Measurements from ENCODE around the gene TFPT. TPM values are rescaled to one million over a fixed set of nuclear protein-coding genes. Genes with fewer than 3 reads are reported as not detected.

The TFPT gene
- total RNA-seq, 1 donor from 2014 or later: 39.6 TPM

DNA sequence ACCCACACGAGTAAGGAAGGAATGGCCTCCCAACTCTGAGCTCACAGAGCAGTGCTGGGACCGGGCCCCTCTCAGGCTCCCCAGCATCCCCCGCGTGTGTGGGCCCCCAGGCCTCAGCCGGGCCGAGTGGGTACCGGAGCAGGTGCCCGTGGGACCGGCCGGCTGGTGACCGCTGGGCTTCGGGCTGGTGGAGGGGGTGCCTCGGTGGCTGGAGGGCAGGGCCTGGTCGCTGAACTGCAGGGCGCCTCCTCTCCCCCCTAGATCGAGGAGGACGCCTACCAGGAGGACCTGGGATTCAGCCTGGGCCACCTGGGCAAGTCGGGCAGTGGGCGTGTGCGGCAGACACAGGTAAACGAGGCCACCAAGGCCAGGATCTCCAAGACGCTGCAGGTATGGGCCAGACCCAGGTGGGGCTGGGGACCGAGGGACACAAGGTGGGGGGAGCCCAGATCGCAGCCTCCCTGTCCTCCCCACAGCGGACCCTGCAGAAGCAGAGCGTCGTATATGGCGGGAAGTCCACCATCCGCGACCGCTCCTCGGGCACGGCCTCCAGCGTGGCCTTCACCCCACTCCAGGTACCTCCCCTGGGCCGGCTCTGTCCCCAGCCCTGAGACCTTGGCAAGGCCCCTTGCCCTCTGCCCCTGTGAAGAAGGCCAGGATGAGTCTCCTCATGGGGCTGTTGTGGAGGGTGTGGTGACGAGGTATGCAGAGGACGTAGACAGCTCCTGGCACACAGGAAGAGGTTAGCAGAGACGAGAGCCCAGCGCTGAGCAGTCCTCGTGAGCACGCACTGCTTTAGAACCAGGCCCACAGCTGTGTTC, 13.5 kb upstream of the TFPT start:
- no peak overlapping the region for H3K4me3 ChIP-seq (ENCODE audit: low read depth, low read length)
- DNase-seq (ENCODE audit: low read depth): no peak
- TF ChIP-seq, protein P1, sequence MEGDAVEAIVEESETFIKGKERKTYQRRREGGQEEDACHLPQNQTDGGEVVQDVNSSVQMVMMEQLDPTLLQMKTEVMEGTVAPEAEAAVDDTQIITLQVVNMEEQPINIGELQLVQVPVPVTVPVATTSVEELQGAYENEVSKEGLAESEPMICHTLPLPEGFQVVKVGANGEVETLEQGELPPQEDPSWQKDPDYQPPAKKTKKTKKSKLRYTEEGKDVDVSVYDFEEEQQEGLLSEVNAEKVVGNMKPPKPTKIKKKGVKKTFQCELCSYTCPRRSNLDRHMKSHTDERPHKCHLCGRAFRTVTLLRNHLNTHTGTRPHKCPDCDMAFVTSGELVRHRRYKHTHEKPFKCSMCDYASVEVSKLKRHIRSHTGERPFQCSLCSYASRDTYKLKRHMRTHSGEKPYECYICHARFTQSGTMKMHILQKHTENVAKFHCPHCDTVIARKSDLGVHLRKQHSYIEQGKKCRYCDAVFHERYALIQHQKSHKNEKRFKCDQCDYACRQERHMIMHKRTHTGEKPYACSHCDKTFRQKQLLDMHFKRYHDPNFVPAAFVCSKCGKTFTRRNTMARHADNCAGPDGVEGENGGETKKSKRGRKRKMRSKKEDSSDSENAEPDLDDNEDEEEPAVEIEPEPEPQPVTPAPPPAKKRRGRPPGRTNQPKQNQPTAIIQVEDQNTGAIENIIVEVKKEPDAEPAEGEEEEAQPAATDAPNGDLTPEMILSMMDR (conservative IDR thresholded peaks at IDR 0.05; ENCODE audit: low read depth, low read length): no peak

DNA sequence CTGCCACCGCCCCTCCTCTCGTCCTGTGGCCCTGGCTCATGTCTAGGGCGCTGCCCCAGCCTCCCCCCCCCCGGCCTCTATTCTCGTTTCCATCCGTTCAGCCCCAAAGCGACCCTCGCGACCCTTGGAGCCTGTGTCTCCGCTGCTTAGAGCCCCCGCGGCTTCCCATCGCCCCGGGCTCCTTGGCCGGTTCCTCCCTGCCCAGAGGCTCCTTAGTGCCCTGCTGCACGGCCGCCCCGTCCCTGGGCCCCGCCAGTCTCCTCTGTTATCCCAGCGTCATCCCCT, 12.9 kb upstream of the TFPT start:
- no peak overlapping the region for H3K4me3 ChIP-seq (ENCODE audit: low read depth, low read length)
- no peak for DNase-seq (ENCODE audit: low read depth)
- TF ChIP-seq, protein P1 (conservative IDR thresholded peaks at IDR 0.05; ENCODE audit: low read depth, low read length): no peak

DNA sequence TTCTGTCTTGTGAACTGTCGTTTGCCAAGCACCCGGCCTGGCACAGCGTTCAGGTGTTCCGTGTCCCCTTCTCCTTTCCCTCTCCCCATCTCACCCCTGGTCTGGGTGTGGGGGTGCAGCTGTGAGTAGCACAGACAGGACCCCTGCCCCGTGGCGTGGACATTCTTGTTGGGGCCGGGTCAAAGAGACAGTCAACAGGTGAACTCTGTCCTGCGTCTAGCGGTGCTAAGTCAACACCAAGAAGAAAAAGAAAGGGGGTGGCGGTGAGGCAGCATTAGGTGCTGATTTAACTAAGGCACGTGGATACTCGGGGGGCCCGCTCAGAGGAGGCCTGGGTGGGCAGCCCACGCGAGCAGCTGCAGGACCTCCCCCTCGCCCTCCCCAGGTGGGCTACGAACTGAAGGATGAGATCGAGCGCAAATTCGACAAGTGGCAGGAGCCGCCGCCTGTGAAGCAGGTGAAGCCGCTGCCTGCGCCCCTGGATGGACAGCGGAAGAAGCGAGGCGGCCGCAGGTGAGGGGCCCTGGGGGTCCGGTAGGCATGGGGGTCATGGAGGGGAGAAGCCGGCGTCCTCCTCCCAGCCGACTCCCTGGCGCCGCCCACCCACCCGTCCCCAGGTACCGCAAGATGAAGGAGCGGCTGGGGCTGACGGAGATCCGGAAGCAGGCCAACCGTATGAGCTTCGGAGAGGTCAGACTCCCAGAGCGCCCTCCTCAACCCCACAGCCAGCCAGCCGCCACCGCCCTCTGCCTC, 12.4 kb upstream of the TFPT start:
- TF ChIP-seq, protein P1 (conservative IDR thresholded peaks at IDR 0.05; ENCODE audit: low read depth, low read length): no peak
- no peak for DNase-seq (ENCODE audit: low read depth)
- no peak overlapping the region for H3K4me3 ChIP-seq (ENCODE audit: low read depth, low read length)

DNA sequence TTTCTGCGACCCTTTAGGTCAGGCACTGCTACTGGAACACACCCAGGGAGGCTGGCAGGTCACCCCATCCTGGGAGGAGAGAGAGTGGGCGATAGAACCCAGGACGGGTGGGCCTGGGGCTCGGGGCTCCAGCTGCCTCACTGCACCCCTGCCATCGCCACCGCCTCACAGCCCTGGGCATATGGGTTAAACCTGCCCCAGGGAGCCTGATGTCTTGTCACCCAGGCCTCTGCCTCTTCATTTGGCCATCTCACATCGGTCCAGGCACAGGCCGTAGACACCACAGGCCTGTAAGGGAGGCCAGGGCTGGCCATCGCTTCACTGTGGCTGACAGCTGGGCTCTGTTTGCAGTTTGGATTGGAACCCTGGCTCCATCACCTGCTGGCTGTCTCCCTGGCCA, 10.3 kb upstream of the TFPT start:
- no peak for DNase-seq (ENCODE audit: low read depth)
- TF ChIP-seq, protein P1 (conservative IDR thresholded peaks at IDR 0.05; ENCODE audit: low read depth, low read length): no peak
- no peak overlapping the region for H3K4me3 ChIP-seq (ENCODE audit: low read depth, low read length)

- DNase-seq (ENCODE audit: low read depth): no peak
- TF ChIP-seq, protein P1 (conservative IDR thresholded peaks at IDR 0.05; ENCODE audit: low read depth, low read length): no peak
- no peak overlapping the region for H3K4me3 ChIP-seq (ENCODE audit: low read depth, low read length)
Observed at GRCh38 chr19:54124393-54124792, 8.9 kb upstream of the TFPT start.

- DNase-seq (ENCODE audit: low read depth): no peak
- no peak overlapping the region for H3K4me3 ChIP-seq (ENCODE audit: low read depth, low read length)
- TF ChIP-seq, protein P1 (conservative IDR thresholded peaks at IDR 0.05; ENCODE audit: low read depth, low read length): no peak
Observed at GRCh38 chr19:54123682-54124081, 8.2 kb upstream of the TFPT start.

Measured in epithelial cell of proximal tubule (primary cell).